GM23248 (cell line): ENCODE data around the gene DUSP2.

ENCODE experiments used
- EZH2 ChIP-seq: fragments of 200-600 bp; sonication (generic); IDR thresholded peaks from 2 replicates; pipeline ENCODE4 v1.6.1; 2018; ENCODE audit warnings: antibody characterized with exemption, mild to moderate bottlenecking; ENCODE audit not compliant: insufficient read depth, poor library complexity, severe bottlenecking
- EZH2phosphoT487 ChIP-seq: fragments of 200-600 bp; sonication (generic); IDR thresholded peaks from 2 replicates; pipeline ENCODE4 v1.6.1; 2018; ENCODE audit warnings: antibody characterized with exemption, moderate library complexity, mild to moderate bottlenecking, low read depth; ENCODE audit not compliant: insufficient read depth

GRCh38 chr2:96140941-96141623, 4.2 kb downstream of the DUSP2 start:
- no peak for TF ChIP-seq EZH2
- no peak for TF ChIP-seq EZH2phosphoT487
